ENCODE data around the gene SLC12A8.

DNA sequence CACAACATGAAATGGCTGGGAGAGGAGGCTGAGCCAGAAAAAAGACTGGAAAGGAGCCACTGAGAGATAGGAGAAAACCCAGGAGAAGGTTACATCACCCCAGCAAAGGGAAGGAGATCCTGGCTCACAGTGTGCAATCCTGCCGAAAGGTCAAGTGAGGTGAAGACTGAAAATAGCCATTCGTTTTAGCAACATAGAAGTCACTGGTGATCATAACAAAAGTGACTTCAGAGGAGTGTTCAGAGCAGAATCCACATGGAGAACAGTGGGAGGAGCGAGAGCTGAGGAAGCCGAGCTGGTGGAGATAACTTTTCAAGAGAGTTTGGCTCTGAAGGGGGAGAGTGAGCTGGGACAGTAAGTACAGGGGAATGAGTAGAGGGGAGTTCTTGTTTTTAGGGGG lies 151.4 kb downstream of the SLC12A8 start:
- no peak for TF ChIP-seq CTCF (conservative IDR thresholded peaks at IDR 0.05 in 1 of 2, IDR thresholded peaks at IDR 0.05 in 1 of 2; ENCODE audit: low read depth in 1 of 2, low read length in 2 of 2)
- no peak for TF ChIP-seq EZH2 (IDR thresholded peaks at IDR 0.05; ENCODE audit: low read length, missing control alignments)
